Lower leg skin (tissue), 3 donors: ENCODE measurements around the gene PDGFRA.

Experiments
- POLR2A ChIP-seq, 2 donors: fragments of 450-650 bp; IDR thresholded peaks; one replicate each; pipeline ENCODE4 v1.6.1; 2016 to 2017; ENCODE audit warnings: antibody characterized with exemption in 2 of 2, mild to moderate bottlenecking in 1 of 2, moderate library complexity in 1 of 2
- TF ChIP-seq, protein P1 (sequence below), 3 donors: fragments of 450-650 bp; IDR thresholded peaks; one replicate each; pipeline ENCODE4 v1.5.1; 2016; ENCODE audit warnings: antibody characterized with exemption in 3 of 3, mild to moderate bottlenecking in 3 of 3, moderate library complexity in 2 of 3

DNA sequence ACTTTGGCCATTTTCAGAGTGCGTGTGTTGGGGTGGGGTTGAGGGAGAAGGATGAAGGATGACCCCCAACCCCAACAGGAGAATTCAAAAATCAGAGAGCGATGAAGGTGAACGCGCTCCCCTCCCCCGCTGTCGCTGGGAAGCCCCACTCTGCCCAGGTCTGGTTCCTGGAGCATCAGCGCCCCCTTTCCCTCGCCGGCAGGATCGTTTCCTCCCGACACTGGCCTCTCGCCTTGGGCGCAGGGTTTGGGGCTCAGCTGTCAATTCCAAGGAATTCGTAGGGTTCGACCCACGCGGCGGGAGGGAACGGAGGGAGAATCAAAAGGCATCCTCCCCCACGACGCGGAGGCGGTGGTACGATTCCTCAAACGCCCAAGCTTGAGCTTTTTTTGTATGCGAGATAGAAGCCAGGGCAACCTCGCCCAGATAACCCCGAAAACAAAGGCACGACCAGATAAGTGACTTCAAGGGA lies 1.0 kb upstream of the PDGFRA start:
- TF ChIP-seq, protein P1, sequence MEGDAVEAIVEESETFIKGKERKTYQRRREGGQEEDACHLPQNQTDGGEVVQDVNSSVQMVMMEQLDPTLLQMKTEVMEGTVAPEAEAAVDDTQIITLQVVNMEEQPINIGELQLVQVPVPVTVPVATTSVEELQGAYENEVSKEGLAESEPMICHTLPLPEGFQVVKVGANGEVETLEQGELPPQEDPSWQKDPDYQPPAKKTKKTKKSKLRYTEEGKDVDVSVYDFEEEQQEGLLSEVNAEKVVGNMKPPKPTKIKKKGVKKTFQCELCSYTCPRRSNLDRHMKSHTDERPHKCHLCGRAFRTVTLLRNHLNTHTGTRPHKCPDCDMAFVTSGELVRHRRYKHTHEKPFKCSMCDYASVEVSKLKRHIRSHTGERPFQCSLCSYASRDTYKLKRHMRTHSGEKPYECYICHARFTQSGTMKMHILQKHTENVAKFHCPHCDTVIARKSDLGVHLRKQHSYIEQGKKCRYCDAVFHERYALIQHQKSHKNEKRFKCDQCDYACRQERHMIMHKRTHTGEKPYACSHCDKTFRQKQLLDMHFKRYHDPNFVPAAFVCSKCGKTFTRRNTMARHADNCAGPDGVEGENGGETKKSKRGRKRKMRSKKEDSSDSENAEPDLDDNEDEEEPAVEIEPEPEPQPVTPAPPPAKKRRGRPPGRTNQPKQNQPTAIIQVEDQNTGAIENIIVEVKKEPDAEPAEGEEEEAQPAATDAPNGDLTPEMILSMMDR (IDR thresholded peaks at IDR 0.05) = no peak
- no peak for TF ChIP-seq POLR2A (IDR thresholded peaks at IDR 0.05)
